ENCODE measurements around the gene NEO1.
"Not testable (repeated sequence)": the region's sequence is repeated elsewhere in the genome, so short reads cannot be mapped to it uniquely, and the experiment has no call there.

NEO1 gene

GRCh38 chr15:73258271-73259108, 206.2 kb downstream of the NEO1 start:
- no peak for DNase-seq (ENCODE audit: low read depth in 2 of 2)

DNA sequence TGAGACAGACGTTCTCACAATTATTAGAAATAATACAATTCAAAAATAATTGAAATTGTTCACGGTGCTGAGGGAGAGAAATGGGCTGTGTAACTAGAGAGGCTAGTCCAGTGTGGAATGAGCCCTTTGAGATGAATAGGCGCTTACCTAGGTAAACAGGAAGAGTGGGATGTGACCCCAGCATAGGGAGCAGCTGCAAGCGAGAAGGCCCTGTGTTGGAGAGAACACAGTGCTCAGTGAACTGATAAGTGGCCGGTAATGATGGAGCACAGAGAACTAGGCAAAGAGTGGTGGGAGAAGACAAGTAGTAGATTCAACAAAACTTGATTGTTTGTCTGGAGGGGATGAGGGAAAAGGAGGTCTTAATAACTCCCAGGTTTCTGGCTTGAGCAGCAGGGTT, 212.6 kb downstream of the NEO1 start:
- DNase-seq (ENCODE audit: low read depth in 2 of 2) = no peak

DNA sequence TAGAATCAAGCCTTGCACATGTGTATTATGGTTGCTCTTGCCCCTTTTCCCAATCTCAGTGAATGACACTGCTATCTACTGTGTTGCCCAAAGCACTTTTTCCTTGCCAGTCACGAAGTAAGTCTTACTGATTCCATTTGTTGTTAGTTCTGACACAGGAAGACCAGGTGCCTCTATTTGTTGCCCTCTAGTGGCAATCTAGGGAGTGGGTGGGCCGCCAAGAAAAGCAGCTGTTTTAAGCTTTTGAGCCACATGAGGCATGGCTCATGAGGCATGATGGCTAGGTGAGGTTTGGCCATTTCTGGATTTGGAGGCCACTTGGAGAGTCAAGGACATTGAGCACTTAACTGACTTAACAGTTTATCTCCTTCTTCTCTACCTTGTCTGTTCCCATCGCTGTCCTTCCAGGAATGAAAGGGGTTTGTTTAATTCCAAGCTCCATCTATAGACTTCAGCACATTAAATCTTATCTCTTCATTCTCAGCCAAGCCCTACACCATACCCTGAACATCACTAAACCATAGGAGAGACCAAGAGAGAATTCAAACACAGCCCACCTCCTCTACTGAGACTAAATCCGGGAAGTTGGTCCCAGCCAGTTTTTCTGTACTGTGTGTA, 213.4 kb downstream of the NEO1 start:
- peak; percentile 20 to 21 for DNase-seq (ENCODE audit: low read depth in 2 of 2)

DNA sequence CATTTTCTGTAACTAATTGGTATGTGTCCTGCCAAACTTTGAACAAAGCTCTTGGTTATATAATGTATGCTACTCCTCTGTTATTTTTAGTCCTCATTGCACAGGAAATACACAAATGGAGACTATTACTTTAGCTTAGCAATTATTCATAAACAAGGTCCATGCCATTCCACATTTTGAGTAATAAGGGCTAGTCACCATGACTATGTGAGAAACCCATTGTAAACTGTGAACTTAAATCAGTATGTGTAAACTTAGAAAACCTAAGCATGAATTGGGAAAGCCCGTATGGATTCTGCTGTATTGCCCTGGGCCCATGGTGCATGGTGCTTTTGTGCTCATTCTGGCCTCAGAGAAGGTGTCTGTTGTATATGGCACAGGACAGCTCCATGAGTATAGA, 216.2 kb downstream of the NEO1 start:
- DNase-seq (ENCODE audit: low read depth in 2 of 2) = no peak

- no peak for DNase-seq (ENCODE audit: low read depth in 2 of 2)
Observed at GRCh38 chr15:73270366-73271097, 218.3 kb downstream of the NEO1 start.

- peak; percentile 7 to 32 for DNase-seq (ENCODE audit: low read depth in 2 of 2)
Observed at GRCh38 chr15:73273181-73274002, 221.1 kb downstream of the NEO1 start.

- no peak for DNase-seq (ENCODE audit: low read depth in 2 of 2)
Observed at GRCh38 chr15:73275862-73276261, 223.6 kb downstream of the NEO1 start.

- no peak for DNase-seq (ENCODE audit: low read depth in 2 of 2)
Observed at GRCh38 chr15:73282567-73283365, 230.5 kb downstream of the NEO1 start.

DNA sequence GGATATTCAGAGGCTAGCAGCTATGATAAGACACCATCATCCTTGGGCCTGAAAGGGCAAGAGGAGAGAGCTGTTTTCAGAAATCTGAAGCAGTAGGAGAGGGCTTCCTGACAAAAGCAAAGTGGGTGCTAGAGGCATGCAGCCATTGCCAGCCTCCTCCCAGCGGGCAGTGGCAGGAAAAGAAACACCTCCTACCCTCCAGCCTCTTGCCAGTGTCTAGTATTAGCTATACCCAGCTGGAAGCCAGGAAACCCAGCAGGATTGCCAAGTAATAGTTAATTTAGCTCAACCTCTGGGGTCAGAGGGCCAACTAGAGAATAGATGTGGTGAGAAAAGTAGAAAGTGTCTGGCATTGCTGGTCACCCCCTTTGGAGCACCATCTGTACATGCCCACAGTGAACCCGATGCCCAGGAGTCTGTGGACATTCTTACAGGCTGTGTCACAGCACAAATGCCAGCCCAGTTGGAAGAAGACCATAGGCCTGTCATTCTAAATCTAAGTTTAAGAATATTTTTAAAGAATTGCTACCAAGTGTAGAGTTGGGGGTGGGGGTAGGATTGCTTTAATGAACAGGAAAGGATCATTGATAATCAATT, 231.2 kb downstream of the NEO1 start:
- no peak for DNase-seq (ENCODE audit: low read depth in 2 of 2)

GRCh38 chr15:73284090-73284716, 231.9 kb downstream of the NEO1 start:
- no peak for DNase-seq (ENCODE audit: low read depth in 2 of 2)

DNA sequence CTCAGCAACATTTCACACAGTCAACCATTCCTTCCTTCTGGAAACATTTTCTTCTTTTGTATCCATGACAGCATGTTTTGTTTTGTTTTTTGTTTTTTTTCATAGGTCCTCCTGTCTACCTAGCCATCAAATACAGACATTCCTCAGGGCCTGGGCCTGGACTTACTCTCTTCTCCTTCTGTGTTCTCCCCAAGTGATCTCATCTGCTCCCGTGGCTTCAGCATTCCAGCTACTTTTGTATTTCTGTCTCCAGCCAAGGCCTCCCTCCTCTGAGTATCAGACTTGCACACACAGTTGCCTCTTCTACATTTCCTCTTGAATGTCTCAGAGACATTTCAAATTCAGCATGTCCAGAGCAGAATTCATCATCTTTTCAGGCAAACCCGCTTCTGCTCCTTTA, 234.0 kb downstream of the NEO1 start:
- DNase-seq (ENCODE audit: low read depth in 2 of 2) = no peak

- no peak for DNase-seq (ENCODE audit: low read depth in 2 of 2)
Observed at GRCh38 chr15:73287019-73287418, 234.8 kb downstream of the NEO1 start.

DNA sequence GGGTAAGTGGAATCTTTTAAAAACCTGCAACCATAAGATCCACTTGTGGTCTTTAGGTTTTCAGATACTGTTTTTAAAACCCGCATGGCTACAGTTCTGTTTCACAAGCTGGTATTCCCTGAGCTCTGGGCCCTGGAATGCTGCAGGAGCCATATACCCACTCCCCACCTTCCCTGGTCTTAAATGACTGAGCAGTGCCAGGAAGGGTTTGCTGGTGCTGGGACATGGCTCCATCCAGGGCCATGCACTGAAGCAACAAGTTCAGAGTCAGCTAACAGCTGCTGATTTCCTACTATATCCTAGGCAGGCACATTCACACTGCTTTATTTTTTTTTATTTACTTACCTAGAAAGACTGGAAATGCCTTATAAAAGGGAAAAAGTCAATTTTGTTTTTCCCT, 239.2 kb downstream of the NEO1 start:
- no peak for DNase-seq (ENCODE audit: low read depth in 2 of 2)

GRCh38 chr15:73293773-73294172, 241.5 kb downstream of the NEO1 start:
- no peak for DNase-seq (ENCODE audit: low read depth in 2 of 2)

DNA sequence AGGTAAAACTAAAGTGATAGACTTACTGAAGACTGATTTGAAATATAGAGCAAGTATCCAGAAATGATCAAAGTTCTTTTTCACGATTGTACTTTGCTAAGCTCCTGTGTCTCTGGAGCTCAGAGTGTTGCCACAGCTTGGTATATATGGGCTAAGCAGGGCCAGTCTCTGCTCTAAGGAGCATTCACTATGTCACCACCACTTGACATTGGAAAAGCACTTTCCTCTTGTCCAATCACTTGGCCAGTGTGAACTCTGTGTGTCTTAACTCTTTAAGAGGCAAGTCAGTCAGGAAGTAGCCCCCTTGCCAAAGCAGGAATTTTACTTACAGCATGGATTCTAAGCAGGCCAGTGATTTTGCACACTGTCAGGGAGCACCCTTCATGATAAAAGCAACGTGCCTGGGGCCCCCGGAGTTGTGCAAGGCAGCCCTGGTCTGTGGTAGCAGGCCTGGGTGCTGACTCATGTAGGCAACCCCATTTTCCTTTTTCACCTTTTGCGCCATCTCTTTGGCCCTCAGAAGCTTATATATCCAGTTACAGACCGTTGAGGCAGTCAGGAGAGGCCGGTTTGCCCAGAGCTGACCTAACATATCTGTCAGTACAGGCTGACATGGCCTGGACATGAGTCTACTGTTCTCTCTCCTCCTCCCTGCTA, 243.5 kb downstream of the NEO1 start:
- no peak for DNase-seq (ENCODE audit: low read depth in 2 of 2)

DNA sequence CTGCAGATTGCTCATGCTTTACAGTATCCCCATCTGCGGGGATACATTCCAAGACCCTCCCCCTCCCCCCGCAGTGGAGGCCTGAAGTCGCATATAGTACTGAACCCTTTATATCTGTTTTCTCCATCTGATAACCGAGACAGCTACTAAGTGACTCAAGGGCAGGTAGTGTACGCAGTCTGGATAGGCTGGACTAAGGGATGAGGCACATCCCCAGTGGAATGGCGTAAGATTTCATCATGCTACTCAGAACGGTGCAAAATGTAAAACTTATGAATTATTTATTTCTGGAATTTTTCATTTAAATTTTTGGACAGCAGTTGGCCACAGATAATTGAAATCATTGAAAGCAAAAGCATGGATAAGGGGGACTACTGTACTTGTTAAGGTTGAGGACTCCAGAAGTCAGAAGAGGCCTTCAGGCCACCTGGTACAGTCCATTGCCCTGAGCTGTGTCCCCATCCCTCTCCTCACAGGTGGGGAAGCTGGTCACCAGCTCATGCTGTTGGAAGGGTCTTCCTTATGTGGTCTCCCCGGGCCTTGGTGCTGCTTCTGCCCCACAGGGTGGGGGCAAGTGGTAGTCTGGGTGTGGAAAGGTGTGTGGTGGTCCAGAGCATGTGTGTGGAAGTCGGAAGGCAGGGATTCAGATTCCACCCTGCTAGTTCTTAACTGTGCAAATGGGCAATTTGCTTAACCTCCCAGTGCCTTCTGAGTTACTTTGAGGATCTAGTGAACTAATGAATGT, 244.5 kb downstream of the NEO1 start:
- DNase-seq (ENCODE audit: low read depth in 2 of 2) = no peak

- DNase-seq (ENCODE audit: low read depth in 2 of 2) = no peak
Observed at GRCh38 chr15:73298522-73299245, 246.4 kb downstream of the NEO1 start.

DNA sequence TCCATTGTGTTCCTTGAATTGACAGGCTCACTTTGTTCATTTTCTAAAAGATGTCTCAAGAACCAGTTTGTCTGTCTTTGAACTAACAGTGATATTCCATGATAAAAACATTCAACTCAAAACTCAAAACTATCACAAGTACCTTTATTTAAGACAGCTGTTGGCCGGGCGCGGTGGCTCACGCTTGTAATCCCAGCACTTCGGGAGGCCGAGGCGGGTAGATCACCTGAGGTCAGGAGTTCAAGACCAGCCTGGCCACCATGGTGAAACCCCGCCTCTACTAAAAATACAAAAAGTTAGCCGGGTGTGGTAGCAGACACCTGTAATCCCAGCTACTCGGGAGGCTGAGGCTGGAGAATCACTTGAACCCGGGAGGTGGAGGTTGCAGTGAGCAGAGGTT, 248.0 kb downstream of the NEO1 start:
- not testable (repeated sequence) for DNase-seq (ENCODE audit: low read depth in 2 of 2)

All from activated CD4-positive, alpha-beta T cell treated with anti-CD3 and anti-CD28 coated beads for 24 hours (primary cell).